Measurements from ENCODE around the gene PPP1R36. TPM values are rescaled to one million over a fixed set of nuclear protein-coding genes. Genes with fewer than 3 reads are reported as not detected.

The PPP1R36 gene
- total and polyA plus RNA-seq, 2 of the 13 experiments (the other 11 are each of a cell fraction or from before 2014, with no cell fraction given): 0.11 to 0.17 TPM

GRCh38 chr14:64540208-64541202 is 9.3 kb upstream of the PPP1R36 start, which contains the start of gene HSPA2 (continued):
- no peak for TF ChIP-seq TBX3 (IDR thresholded peaks at IDR 0.05; ENCODE audit: borderline replicate concordance)
- no peak for TF ChIP-seq MTERF4 (CRISPR knock-in tag; IDR thresholded peaks at IDR 0.05)
- no peak for TF ChIP-seq NRL (CRISPR knock-in tag; IDR thresholded peaks at IDR 0.05; ENCODE audit: borderline replicate concordance)
- TF ChIP-seq BATF2 (CRISPR knock-in tag; IDR thresholded peaks at IDR 0.05): no peak
- peak; percentile 42; the same call in 1 of the 2 replicates for TF ChIP-seq ATF2 (CRISPR knock-in tag; IDR thresholded peaks at IDR 0.05)
- TF ChIP-seq ETS1 (CRISPR knock-in tag; IDR thresholded peaks at IDR 0.05): no peak
- peak; percentile 79 for TF ChIP-seq RAD21 (CRISPR knock-in tag; IDR thresholded peaks at IDR 0.05)
- peak; percentile 44; the same call in 1 of the 2 replicates for TF ChIP-seq HNF4G (IDR thresholded peaks at IDR 0.05; ENCODE audit: borderline replicate concordance, low read depth, low read length)
- no peak; the same call in 1 of the 2 replicates for TF ChIP-seq HNF4G (CRISPR knock-in tag; IDR thresholded peaks at IDR 0.05; ENCODE audit: borderline replicate concordance, low read depth)
- TF ChIP-seq ZFP90 (CRISPR knock-in tag; IDR thresholded peaks at IDR 0.05; ENCODE audit: borderline replicate concordance): no peak
- TF ChIP-seq ZNF792 (CRISPR knock-in tag; IDR thresholded peaks at IDR 0.05): 0 out of 2 replicates have a peak, but pooled peaks have one; percentile 31
- TF ChIP-seq LRRFIP1 (CRISPR knock-in tag; conservative IDR thresholded peaks at IDR 0.05): no peak
- peak; percentile 100 for TF ChIP-seq ZBTB14 (CRISPR knock-in tag; IDR thresholded peaks at IDR 0.05)
- no peak for TF ChIP-seq ZSCAN25 (CRISPR knock-in tag; IDR thresholded peaks at IDR 0.05)
- TF ChIP-seq SUZ12 (IDR thresholded peaks at IDR 0.05; ENCODE audit: low read depth, low read length): no peak
- TF ChIP-seq ZNF674 (CRISPR knock-in tag; IDR thresholded peaks at IDR 0.05; ENCODE audit: low read depth): no peak
- TF ChIP-seq ZSCAN12 (CRISPR knock-in tag; IDR thresholded peaks at IDR 0.05): no peak
- TF ChIP-seq E2F1 (CRISPR knock-in tag; IDR thresholded peaks at IDR 0.05): peak; percentile 87

Data from HepG2 (cell line).